GM21737 (cell line): ENCODE data around the gene BBC3.
"Not testable (repeated sequence)": the region's sequence is repeated elsewhere in the genome, so short reads cannot be mapped to it uniquely, and the experiment has no call there.

ENCODE experiments used
- ATAC-seq: cut with Tn5 transposase; IDR thresholded peaks from one replicate; pipeline ENCODE4 v1.9.1; 2021; ENCODE audit warnings: mild to moderate bottlenecking, moderate library complexity; ENCODE audit not compliant: unreplicated experiment

BBC3 gene, protein sequence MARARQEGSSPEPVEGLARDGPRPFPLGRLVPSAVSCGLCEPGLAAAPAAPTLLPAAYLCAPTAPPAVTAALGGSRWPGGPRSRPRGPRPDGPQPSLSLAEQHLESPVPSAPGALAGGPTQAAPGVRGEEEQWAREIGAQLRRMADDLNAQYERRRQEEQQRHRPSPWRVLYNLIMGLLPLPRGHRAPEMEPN

DNA sequence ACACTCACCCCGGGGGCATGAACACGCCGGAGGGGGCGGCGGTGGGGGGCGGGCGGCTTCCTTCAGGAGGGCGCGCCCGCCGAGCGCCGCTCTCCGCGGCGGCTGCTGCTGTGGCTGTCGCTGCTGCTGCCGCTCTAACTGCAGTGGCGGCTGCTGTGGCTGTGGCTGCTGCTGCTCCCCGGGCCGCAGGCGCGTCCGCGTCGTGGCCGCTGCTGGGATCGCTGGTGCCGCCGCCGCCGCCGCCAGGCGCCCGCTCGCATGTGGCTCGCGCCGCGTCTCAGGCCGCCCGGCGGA lies at the start of gene BBC3:
Gene BBC3, minus strand, starts transcription at position 279 of the 294 bp plus-strand sequence. CDS start 2,768 bp downstream, outside the sequence.
- ATAC-seq, result no peak

DNA sequence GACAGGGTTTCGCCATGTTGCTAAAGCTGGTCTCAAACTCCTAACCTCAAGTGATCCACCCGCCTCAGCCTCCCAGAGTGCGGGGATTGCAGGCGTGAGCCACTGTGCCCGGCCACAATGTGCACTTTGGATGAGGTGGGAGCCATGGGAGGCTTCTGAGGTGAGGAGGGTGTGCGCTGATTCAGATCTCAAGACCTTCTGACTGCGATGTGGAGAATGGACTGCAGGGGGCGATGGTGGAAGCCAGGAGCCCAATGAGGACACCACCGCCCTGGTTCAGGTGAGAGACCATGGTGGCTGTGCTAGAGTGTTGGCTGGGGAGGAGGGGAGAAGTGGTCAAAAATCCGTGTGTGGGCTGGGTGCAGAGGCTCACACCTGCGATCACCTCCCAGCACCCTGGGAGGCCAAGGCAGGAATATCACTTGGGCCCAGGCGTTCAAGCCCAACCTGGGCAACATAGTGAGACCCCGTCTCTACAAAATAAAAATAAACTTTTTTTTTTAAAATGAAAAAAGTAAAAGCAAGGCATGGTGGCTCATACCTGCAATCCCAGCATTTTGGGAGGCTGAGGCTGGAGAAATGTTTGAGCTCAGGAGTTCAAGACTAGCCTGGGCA lies 49.3 kb upstream of the BBC3 start:
- no peak for ATAC-seq

DNA sequence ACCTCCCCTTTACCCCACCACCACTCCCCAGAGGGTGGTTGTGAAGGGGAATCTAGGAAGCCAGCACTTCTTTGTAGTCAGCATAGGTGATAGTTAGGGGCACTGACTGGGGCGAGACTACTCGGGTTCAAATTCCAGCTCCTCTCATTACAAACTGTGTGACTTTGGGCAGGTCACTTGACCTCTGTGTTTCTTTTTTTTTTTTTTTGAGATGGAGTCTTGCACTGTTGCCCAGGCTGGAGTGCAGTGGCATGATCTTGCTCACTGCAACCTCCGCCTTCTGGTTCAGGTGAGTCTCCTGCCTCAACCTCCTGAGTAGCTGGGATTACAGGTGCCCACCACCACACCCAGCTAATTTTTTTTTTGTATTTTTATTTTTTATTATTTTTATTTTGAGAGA lies 45.5 kb upstream of the BBC3 start:
- not testable (repeated sequence) for ATAC-seq

DNA sequence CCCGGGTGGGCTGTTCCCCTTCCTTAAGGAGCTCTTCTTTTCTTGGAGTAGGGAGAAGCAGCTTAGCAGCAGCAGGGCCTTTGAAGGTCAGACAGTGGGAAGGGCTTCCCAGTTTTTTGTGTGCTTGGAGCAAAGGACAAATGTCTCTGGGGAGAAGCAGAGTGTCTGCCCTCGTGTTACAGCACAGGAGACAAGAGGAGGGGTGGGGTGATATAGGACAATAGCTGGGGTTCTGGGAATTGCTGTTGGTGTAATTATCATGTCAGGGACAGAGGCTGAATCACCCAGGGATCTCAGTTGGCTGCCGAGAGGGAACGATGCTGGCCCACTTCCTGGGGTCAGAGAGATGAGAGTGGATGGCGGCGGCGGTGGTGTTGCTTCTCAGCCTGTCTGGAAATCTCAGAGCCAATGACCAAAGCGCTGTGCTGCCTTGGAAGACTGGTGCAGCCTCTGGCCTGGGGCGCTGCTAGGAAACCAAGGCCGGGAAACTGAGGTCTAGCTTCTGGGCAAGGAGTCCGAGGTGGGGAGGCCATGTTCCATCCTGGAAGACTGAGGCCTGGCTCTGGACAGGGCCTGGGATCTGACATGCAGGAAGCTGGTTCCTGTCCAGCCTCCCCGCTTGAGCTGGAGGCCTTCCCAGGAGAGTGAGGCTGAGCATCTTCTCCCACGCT lies 44.9 kb upstream of the BBC3 start:
- no peak for ATAC-seq

DNA sequence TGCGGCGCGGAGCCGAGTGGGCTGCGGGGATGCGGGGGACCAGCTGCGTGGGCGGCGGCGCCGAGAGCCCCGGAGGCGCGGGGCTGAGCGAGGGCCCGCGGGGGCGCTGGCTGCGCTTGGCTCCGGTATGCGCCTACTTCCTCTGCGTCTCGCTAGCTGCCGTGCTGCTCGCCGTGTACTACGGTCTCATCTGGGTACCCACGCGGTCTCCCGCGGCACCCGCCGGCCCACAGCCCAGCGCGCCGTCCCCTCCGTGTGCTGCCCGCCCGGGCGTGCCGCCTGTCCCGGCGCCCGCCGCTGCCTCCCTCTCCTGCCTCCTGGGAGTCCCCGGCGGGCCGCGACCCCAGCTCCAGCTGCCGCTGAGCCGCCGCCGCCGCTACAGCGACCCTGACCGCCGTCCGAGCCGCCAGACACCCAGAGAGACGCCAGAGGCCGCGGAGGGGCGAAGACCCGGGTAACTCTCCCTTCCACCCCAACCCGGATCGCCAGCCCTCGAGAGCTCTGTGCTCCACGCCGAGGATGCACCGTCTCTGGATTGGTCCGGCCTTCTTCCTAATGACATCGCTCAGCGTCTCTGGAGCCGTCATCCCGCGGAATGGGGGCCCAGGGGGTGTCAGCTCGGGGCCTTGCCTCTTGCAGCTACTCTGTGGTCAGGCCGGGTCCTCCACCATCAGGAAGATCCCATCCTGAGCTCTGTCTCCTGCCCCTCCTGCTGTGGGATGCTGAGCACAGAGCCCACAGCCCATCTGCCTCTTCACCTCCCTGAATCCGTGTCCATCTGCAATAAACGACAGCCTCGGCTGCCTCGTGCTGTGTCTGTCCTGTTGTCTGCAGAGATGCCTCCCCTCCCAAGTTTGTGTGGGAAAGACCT lies 44.1 kb upstream of the BBC3 start:
- ATAC-seq, result no peak

DNA sequence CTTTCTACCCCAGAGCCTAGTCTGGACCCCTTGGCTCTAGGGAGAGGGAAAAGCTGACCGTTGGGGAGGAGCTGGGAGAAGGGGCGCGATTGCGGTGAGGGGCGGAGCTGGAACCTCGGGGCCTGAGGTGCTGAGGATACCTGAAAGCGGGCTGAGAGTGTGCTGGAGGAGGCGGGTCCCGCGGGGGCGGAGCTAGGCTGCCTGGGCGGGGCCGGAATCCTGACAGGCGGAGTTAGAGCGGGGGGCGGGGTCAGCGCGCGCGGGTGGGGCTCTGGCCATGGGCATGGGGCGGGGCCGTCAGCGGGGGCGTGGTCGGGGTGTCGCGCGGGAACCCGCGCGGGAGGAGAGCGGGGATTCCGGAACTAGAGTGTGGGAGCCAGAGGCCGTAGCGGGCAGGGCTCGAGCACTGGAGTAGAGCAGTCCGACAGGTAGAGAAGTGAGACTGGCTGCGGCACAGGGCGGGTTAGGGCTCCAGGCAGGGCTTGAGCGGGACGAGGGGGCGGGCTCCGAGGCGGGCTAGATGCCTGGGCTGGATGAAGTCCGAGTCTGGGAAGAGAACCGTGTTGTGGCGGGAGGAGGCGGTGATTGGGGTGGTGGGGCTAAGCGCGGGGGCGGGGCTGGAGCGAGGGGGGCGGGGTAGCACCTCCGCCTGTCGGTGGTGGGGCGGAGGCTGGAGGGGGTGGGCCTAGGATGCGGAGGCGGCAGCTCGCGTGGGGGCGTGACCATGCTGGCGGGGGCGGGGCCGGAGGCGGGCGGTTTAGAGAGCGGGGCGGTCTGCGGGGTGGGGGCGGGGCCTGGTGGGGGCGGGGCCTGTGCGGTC lies 43.3 kb upstream of the BBC3 start, which contains the start of gene INAFM1:
Gene INAFM1, plus strand, starts transcription at position 815 of the 820 bp plus-strand sequence. CDS start 35 bp downstream, outside the sequence.
- peak; percentile 47 for ATAC-seq

DNA sequence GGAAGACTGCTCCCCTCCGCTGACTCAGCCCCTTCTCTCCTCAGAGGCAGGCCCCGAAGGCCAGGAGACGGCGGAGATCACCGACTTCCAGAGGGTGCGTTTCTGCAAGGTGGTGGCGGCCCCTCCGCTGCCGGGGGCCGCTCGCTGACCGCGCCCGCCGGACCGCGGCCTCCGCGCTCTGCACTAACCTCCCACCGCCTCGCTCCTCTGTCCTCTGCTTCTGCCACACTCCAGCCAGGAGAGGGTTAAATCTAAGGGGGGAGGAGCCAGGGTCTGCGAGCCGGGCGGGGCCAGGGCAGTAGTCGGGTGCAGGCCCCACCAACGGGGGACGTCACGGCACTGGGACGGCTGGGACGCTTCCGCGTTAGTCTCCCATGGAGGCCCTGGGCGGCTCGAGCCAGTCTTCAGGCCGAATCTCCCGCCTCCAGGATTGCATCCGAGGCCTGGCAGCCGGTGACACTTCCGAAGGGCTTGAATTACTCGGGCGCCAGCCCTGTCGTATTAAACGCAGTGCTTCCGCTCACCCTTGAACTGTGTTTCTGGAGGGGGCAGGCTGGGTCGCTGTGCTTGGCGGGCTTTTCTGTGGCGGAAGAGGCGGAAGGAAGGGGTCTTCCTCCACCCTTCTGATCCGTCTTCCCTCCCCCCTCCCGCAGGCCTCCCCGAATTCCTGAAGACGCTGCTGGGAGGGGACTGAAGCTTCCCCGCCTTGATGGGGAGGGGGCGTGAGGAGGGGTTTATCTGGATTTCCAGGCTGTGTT lies 42.5 kb upstream of the BBC3 start:
- ATAC-seq, result peak; percentile 47

DNA sequence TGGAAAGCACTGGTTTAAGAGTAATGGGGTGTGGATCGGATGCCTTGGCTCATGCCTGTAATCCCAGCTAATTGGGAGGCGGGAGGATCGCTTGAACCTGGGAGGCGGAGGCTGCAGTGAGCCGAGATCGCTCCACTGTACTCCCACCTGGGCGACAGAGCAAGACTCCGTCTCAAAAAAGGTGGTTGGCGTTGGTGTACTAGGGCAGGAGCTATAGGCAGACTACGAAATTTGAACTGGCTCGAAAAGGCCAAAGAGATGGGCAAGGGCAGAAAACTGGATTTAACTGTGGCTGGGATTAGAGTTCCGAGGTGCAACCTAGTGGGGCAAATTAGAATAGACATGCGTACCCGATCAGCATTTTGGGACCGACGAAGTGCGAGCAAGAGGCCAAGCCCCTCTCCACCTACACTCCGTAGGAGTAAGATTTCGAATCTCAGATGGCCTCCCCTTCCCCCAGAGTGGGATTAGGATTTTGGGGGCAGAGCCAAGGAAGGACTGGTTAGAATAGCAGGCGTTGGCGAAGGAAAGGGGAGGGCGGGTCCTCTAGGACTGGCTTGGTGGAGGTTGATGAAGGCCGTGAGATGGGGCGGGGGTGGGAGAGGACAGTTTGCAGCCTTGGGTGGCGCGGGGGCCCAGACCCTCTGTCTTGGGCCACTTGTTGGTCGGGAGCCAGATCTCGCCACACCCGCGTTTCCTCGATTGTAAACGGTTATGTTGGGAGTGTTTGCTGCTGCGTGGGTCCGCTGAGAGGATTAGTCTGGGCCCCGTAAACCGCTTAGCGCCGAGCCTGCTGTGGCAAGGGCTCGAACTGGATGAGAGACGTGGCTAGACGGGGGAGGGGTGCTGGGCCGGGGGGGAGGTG lies 41.7 kb upstream of the BBC3 start:
- ATAC-seq, result no peak

DNA sequence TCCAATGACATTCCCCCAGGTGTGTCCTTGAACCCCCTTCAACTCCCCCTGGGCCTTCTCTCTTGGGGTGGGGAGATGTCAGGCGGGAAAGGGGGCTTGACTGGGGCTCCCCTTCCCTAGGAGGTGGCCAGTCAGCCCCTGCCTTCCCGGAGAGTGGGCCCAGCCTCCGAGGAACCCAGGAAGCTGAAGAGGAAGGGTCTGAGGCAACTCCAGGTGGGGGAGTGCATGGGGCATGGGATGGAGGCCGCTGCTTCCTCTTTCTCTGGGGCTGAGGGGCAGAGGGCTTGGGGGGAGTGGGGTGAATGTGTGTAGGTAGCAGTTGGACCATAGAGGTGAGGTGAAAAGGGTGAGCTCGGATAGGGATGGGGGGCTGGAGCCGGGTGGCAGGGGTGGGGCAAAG lies 41.0 kb upstream of the BBC3 start:
- ATAC-seq, result no peak

DNA sequence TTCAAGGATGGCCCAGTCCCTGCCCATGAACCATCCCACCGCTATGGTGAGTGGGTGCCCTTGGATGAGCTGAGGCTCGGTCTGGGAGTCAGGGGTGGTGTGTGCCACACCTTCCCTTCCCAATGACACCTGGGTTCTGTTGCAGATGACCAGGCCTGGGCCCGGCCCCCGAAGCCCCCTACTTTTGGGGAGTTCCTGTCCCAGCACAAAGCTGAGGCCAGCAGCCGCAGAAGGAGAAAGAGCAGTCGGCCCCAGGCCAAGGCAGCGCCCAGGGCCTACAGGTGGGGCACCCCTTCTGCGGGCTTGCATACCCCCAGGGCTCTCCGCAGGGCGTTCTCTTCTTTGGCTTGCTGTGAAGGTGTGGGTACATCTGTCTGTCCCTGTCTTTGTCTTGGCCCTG lies 39.4 kb upstream of the BBC3 start:
- no peak for ATAC-seq

DNA sequence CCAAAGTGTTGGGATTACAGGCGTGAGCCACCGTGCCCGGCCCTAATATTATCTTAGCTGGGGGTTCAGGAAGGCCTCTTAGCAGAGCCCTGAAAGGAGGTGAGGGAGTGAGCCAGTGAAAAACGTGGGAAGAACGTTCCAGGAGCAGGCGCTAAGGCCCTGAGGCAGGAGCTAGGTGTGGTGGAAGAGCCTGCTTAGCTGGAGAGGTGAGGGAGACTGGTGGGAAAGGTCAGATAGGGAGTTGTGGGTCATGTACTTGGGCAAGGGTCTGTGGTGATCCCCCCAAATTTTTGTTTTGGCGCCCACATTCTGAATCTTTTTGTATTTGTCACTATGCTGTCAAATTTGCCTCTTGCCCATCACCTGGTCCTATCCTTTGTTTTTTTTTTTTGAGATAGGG lies 38.6 kb upstream of the BBC3 start:
- no peak for ATAC-seq

DNA sequence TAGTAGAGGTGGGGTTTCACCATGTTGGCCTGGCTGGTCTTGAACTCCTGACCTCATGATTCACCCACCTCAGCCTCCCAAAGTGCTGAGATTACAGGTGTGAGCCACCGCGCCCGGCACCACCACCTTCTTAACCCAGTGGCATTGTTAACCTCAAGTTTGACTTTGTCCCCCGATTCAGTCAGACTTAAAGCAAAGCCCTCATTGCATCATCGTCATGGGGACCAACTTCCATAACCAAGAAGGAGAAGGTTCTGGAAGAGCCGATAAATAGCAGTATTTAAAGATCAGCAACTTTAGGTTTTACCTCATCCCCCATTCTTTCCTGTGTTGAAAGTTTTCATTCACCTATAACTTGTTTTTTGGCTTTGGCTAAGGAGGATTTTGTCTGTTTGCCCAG lies 37.0 kb upstream of the BBC3 start:
- no peak for ATAC-seq

DNA sequence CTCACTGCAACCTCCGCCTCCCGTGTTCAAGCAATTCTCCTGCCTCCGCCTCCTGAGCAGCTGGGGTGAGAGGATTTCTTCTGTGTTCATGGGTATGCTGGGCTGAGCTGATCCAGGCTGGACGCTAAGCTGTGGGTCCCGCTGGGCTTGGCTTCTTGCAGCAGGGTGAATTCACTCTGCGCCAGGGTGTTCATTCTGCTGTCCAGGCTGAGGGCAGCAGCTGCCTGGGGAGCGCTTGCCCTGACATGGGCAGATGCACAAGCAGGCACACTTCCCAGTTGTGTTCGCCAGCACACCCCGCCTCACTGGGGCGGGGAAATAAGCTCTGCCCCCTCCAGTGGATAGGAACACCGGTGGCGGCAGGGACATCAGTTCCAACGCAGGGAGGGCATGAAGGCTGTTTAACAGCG lies 36.4 kb upstream of the BBC3 start:
- no peak for ATAC-seq

DNA sequence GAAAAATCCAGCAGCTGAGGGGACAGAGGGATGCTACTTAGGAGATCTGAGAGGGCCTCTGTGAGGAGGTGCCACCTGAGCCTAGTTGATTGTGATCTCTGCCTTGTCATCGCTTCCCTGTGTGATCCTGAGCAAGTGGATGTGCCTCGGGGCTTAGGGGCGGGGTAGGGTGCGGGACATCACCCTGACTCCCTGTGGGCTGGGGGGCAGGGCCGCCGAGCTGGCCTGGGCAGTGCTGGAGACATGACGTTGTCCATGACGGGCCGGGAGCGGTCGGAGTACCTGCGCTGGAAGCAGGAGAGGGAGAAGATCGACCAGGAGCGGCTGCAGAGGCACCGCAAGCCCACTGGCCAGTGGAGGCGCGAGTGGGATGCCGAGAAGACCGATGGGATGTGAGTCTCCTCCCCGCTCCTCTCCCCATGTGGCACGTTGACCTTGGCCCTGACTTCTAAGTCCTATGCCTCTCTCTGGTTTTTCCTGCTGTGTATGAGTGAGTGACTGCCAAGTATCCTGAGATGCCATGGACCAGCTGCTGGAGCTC lies 35.5 kb upstream of the BBC3 start:
- no peak for ATAC-seq

DNA sequence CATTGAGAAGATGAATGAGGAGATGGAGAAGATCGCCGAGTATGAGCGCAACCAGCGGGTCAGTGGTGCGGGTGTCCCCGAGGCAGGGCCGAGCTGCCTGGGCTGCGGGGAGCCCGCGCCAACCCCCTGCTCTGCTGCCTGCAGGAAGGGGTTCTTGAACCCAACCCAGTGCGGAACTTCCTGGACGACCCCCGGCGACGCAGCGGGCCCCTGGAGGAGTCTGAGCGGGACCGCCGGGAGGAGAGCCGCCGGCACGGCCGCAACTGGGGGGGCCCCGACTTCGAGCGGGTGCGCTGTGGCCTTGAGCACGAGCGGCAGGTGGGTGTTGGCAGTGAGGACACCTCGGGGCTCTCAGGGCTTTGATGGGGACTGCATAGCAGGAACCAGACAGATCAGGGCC lies 33.6 kb upstream of the BBC3 start:
- no peak for ATAC-seq

DNA sequence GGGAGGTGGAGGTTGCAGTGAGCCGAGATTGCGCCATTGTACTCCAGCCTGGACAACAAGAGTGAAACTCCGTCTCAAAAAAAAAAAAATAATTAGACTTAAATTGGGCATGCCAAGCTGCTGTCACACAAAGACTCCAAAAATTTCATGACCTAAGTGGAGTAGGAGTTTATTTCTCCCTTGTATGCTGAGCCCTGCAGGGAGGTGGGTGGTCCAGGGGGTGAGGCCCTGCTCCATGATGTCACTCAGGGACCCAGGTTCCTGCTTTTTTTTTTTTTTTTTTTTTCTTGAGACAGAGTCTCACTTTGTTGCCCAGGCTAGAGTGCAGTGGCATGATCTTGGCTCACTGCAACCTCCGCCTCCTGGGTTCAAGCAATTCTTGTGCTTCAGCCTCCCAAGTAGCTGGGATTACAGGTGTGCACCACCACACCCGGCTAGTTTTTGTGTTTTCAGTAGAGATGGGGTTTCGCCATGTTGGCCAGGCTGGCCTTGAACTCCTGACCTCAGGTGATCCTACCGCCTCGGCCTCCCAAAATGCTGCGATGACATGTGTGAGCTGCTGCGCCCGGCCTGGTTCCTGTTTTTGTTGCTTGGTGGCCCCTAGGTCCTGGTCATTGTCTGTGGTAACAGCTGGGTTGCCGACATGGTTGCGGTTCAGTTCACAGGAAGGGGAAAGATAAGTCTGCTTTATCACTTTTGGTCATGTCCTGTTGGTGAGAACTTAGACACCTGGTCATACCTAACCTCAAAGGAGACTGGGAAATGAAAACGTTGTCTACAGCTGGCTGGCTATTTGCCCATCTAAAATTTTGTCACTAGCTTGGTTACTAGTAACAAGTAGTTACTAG lies 31.2 kb upstream of the BBC3 start:
- ATAC-seq, result peak; percentile 61

DNA sequence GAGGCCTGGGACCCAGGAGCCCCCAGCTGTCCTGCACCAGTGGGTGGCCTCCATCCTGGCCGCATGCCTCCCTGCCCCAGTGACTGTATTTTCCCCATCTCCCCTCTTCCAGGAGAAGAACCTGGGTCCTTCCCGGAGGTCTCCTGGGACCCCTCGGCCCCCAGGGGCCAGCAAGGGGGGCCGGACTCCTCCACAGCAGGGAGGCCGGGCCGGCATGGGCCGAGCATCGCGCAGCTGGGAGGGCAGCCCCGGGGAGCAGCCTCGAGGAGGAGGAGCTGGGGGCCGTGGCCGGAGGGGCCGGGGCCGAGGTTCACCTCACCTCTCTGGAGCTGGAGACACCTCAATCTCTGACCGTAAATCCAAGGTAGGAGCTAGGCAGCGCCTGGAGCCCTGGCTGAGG lies 29.5 kb upstream of the BBC3 start:
- ATAC-seq, result no peak
